OCI-LY3 (cell line): ENCODE measurements around the gene IKZF2.
A peak's percentile ranks its signal among the peaks of the same experiment; 100 is the strongest.

Experiments
- H2AFZ ChIP-seq: fragments of 200-600, 300-600 bp; shearing (Covaris generic); 2 replicates; pipeline ENCODE4 v1.6.0; 2014; ENCODE audit warnings: antibody characterized with exemption, low read depth, low read length
- H3K27ac ChIP-seq: fragments of 200-600, 300-600 bp; sonication (generic); 2 replicates; pipeline ENCODE4 v1.5.1; 2014; ENCODE audit warnings: mild to moderate bottlenecking, low read length, moderate library complexity, mixed read lengths
- H3K27me3 ChIP-seq: fragments of 200-600, 300-600 bp; sonication (generic); 2 replicates; pipeline ENCODE4 v1.6.1; 2014; ENCODE audit warnings: low read depth, low read length, mixed read lengths
- H3K36me3 ChIP-seq: fragments of 200-600, 300-600 bp; sonication (generic); replicated peaks from 2 replicates; pipeline ENCODE3; 2014; ENCODE audit warnings: low read depth, low read length, mixed read lengths
- H3K4me1 ChIP-seq: fragments of 300-600, 200-600 bp; sonication (generic); 2 replicates; pipeline ENCODE4 v1.6.1; 2014; ENCODE audit warnings: low read length, mixed read lengths
- H3K4me2 ChIP-seq: fragments of 200-600, 300-600 bp; sonication (generic); 2 replicates; pipeline ENCODE4 v1.6.1; 2014; ENCODE audit warnings: low read length, mixed read lengths
- H3K4me3 ChIP-seq: fragments of 300-600, 200-600 bp; sonication (generic); 2 replicates; pipeline ENCODE4 v1.5.1; 2014; ENCODE audit warnings: antibody characterized with exemption, mild to moderate bottlenecking, low read length, moderate library complexity
- H3K79me2 ChIP-seq: fragments of 300-600, 200-600 bp; shearing (Covaris generic); 2 replicates; pipeline ENCODE4 v1.6.1; 2014; ENCODE audit warnings: mild to moderate bottlenecking, low read length, mixed read lengths
- H3K9ac ChIP-seq: fragments of 300-600, 200-600 bp; shearing (Covaris generic); 2 replicates; pipeline ENCODE4 v1.6.0; 2014; ENCODE audit warnings: mild to moderate bottlenecking, low read length, moderate library complexity
- H3K9me3 ChIP-seq: fragments of 200-600, 300-600 bp; shearing (Covaris generic); 2 replicates; pipeline ENCODE4 v1.6.1; 2014; ENCODE audit warnings: low read length, mixed read lengths; ENCODE audit not compliant: insufficient read depth
- H4K20me1 ChIP-seq: fragments of 200-600, 300-600 bp; sonication (generic); 2 replicates; pipeline ENCODE4 v1.6.1; 2016; ENCODE audit warnings: low read length, mixed read lengths; ENCODE audit not compliant: insufficient read depth
- CTCF ChIP-seq: fragments of 200-600, 300-600 bp; sonication (generic); IDR thresholded peaks from 2 replicates; pipeline ENCODE4 v1.5.1; 2014; ENCODE audit warnings: antibody characterized with exemption, low read length, low read depth
- EZH2phosphoT487 ChIP-seq: fragments of 200-600 bp; shearing (Covaris generic); IDR thresholded peaks from 2 replicates; pipeline ENCODE4 v1.6.1; 2018; ENCODE audit warnings: antibody characterized with exemption, mixed run types, low read depth

The IKZF2 gene

GRCh38 chr2:212995920-212996319 is 155.5 kb downstream of the IKZF2 start:
- no peaks in the 10 kb centered on the region for H3K79me2 ChIP-seq
- no peaks in the 10 kb centered on the region for H3K36me3 ChIP-seq
- peaks cover 8% of the 10 kb centered on the region for H3K4me1 ChIP-seq
- H3K9me3 ChIP-seq: no peaks in the 10 kb centered on the region
- H2AFZ ChIP-seq: no peak overlapping the region
- no peak overlapping the region for H3K27ac ChIP-seq
- no peaks in the 10 kb centered on the region for H3K27me3 ChIP-seq
- no peak overlapping the region for H3K9ac ChIP-seq
- no peak overlapping the region for H3K4me2 ChIP-seq
- no peaks in the 10 kb centered on the region for H4K20me1 ChIP-seq
- H3K4me3 ChIP-seq: no peak overlapping the region
- TF ChIP-seq CTCF: no peak
- TF ChIP-seq EZH2phosphoT487: no peak

- Histone ChIP-seq H3K79me2 (no peaks in the 10 kb centered on the region), H2AFZ (no peak overlapping the region), H3K9ac (no peak overlapping the region), H3K9me3 (no peaks in the 10 kb centered on the region), H3K36me3 (no peaks in the 10 kb centered on the region), H3K4me2 (no peak overlapping the region), H3K4me1 (peaks cover 13% of the 10 kb centered on the region), H3K27ac (no peak overlapping the region), H3K4me3 (no peak overlapping the region), H3K27me3 (no peaks in the 10 kb centered on the region), H4K20me1 (no peaks in the 10 kb centered on the region)
- TF ChIP-seq CTCF (no peak), EZH2phosphoT487 (no peak)
Observed at GRCh38 chr2:212994976-212995375, 156.4 kb downstream of the IKZF2 start.

- no peaks in the 10 kb centered on the region for H3K79me2 ChIP-seq
- H3K4me2 ChIP-seq: peak overlapping the region; percentile 45
Observed at GRCh38 chr2:212991120-212991519, 160.3 kb downstream of the IKZF2 start.

GRCh38 chr2:212990697-212991096 is 160.7 kb downstream of the IKZF2 start:
- Histone ChIP-seq H3K36me3 (no peaks in the 10 kb centered on the region), H3K79me2 (no peaks in the 10 kb centered on the region), H3K4me3 (no peak overlapping the region), H3K4me1 (peaks cover 13% of the 10 kb centered on the region), H2AFZ (no peak overlapping the region), H3K9me3 (no peaks in the 10 kb centered on the region), H4K20me1 (no peaks in the 10 kb centered on the region), H3K27me3 (no peaks in the 10 kb centered on the region), H3K27ac (no peak overlapping the region), H3K9ac (no peak overlapping the region), H3K4me2 (peak overlapping the region; percentile 45)
- no peak for TF ChIP-seq CTCF
- no peak for TF ChIP-seq EZH2phosphoT487

More at GRCh38 chr2:212991120-212991519, 160.3 kb downstream of the IKZF2 start:
- no peak overlapping the region for H3K4me3 ChIP-seq
- no peak overlapping the region for H3K9ac ChIP-seq
- no peak overlapping the region for H3K27ac ChIP-seq
- no peaks in the 10 kb centered on the region for H3K9me3 ChIP-seq
- H2AFZ ChIP-seq: no peak overlapping the region
- no peaks in the 10 kb centered on the region for H3K36me3 ChIP-seq
- TF ChIP-seq CTCF (no peak), EZH2phosphoT487 (no peak)
- no peaks in the 10 kb centered on the region for H3K27me3 ChIP-seq
- no peaks in the 10 kb centered on the region for H4K20me1 ChIP-seq
- H3K4me1 ChIP-seq: peaks cover 13% of the 10 kb centered on the region
